GM19025 (cell line): Measurements from ENCODE around the gene COL4A2.

Experiments used
- ATAC-seq: cut with Tn5 transposase; IDR thresholded peaks from one replicate; pipeline ENCODE4 v1.9.1; 2021; ENCODE audit warnings: mild to moderate bottlenecking, low read depth, moderate library complexity; ENCODE audit not compliant: unreplicated experiment

The COL4A2 gene

GRCh38 chr13:110561344-110562035, 254.4 kb downstream of the COL4A2 start, which contains the start of gene RAB20:
RAB20 (minus strand) TSS chr13:110561722; CDS start chr13:110561519, 203 bp downstream.
- ATAC-seq: peak; percentile 60

GRCh38 chr13:110562036-110562597, 255.0 kb downstream of the COL4A2 start:
- no peak for ATAC-seq
